ENCODE results near the gene TEX26.

The TEX26 gene

GRCh38 chr13:30982506-30982905 is 50.0 kb downstream of the TEX26 start:
- DNase-seq, result no peak

GRCh38 chr13:30982906-30983305 is 50.5 kb downstream of the TEX26 start:
- DNase-seq, result no peak

- no peak for DNase-seq
These were observed 51.0 kb downstream of the TEX26 start for GRCh38 chr13:30983431-30983830.

- no peak for DNase-seq
These were observed 52.2 kb downstream of the TEX26 start for GRCh38 chr13:30984620-30985019.

- no peak for DNase-seq
These were observed 53.3 kb downstream of the TEX26 start for GRCh38 chr13:30985637-30986205.

- no peak for DNase-seq
These were observed 58.7 kb downstream of the TEX26 start for GRCh38 chr13:30991184-30991583.

- no peak for DNase-seq
These were observed 59.5 kb downstream of the TEX26 start for GRCh38 chr13:30991922-30992321.

- DNase-seq, result no peak
These were observed 62.9 kb downstream of the TEX26 start for GRCh38 chr13:30995331-30995730.

- no peak for DNase-seq
These were observed 65.2 kb downstream of the TEX26 start for GRCh38 chr13:30997697-30998096.

- DNase-seq, result no peak
These were observed 66.0 kb downstream of the TEX26 start for GRCh38 chr13:30998136-30999088.

- no peak for DNase-seq
These were observed 68.4 kb downstream of the TEX26 start for GRCh38 chr13:31000889-31001288.

- no peak for DNase-seq
These were observed 69.2 kb downstream of the TEX26 start for GRCh38 chr13:31001647-31002046.

GRCh38 chr13:31005066-31005465 is 72.6 kb downstream of the TEX26 start:
- DNase-seq, result no peak

GRCh38 chr13:31007417-31007816 is 75.0 kb downstream of the TEX26 start:
- no peak for DNase-seq

GRCh38 chr13:31008400-31009115 is 76.1 kb downstream of the TEX26 start:
- no peak for DNase-seq

GRCh38 chr13:31009166-31009565 is 76.7 kb downstream of the TEX26 start:
- DNase-seq, result no peak

GRCh38 chr13:31010296-31010695 is 77.8 kb downstream of the TEX26 start:
- no peak for DNase-seq

- DNase-seq, result no peak
These were observed 78.9 kb downstream of the TEX26 start for GRCh38 chr13:31011193-31011860.

- no peak for DNase-seq
These were observed 79.6 kb downstream of the TEX26 start for GRCh38 chr13:31011901-31012654.

GRCh38 chr13:31012655-31013024 is 80.2 kb downstream of the TEX26 start:
- no peak for DNase-seq

- DNase-seq, result no peak
These were observed 82.0 kb downstream of the TEX26 start for GRCh38 chr13:31014456-31014855.

- DNase-seq, result no peak
These were observed 82.7 kb downstream of the TEX26 start for GRCh38 chr13:31015199-31015598.
